H9 (cell line): ENCODE data around the gene MNX1. TPM values are rescaled to one million over a fixed set of nuclear protein-coding genes. Genes with fewer than 3 reads are reported as not detected.

ENCODE experiments used
- DNase-seq: peaks from one replicate; pipeline ENCODE4 v3.0.0-alpha.2; 2017
- H2AFZ ChIP-seq: one replicate; pipeline ENCODE4 v1.6.1; 2013; ENCODE audit warnings: mild to moderate bottlenecking, low read length, control low read depth, moderate library complexity
- H2AK5ac ChIP-seq: 2 replicates; pipeline ENCODE4 v1.6.1; 2013; ENCODE audit warnings: low read length, control low read depth, mixed read lengths; ENCODE audit not compliant: insufficient read length
- H2BK120ac ChIP-seq: one replicate; pipeline ENCODE4 v1.6.1; 2013; ENCODE audit warnings: low read depth, mild to moderate bottlenecking, low read length, control low read depth, inconsistent platforms; ENCODE audit not compliant: poor library complexity, severe bottlenecking
- H2BK12ac ChIP-seq: 2 replicates; pipeline ENCODE4 v1.6.1; 2013; ENCODE audit warnings: low read length, control low read depth, mixed read lengths, low read depth; ENCODE audit not compliant: insufficient read length
- H2BK15ac ChIP-seq: 2 replicates; pipeline ENCODE4 v1.6.1; 2013; ENCODE audit warnings: low read depth, low read length, control low read depth
- H2BK20ac ChIP-seq: one replicate; pipeline ENCODE4 v1.6.1; 2013; ENCODE audit warnings: low read depth, mild to moderate bottlenecking, low read length, control low read depth, inconsistent platforms; ENCODE audit not compliant: poor library complexity, severe bottlenecking
- H2BK5ac ChIP-seq: 2 replicates; pipeline ENCODE4 v1.6.1; 2013; ENCODE audit warnings: low read length, control low read depth, mixed read lengths; ENCODE audit not compliant: insufficient read length
- H3K14ac ChIP-seq: 2 replicates; pipeline ENCODE4 v1.6.1; 2013; ENCODE audit warnings: low read length, control low read depth; ENCODE audit not compliant: insufficient read depth
- H3K18ac ChIP-seq: 2 replicates; pipeline ENCODE4 v1.6.1; 2013; ENCODE audit warnings: low read depth, mild to moderate bottlenecking, mixed read lengths, low read length, control low read depth; ENCODE audit not compliant: insufficient read length
- H3K23ac ChIP-seq: 2 replicates; pipeline ENCODE4 v1.6.1; 2013; ENCODE audit warnings: low read length, control low read depth, mixed read lengths, low read depth; ENCODE audit not compliant: insufficient read length
- H3K23me2 ChIP-seq: 2 replicates; pipeline ENCODE4 v1.6.1; 2013; ENCODE audit warnings: low read depth, mild to moderate bottlenecking, mixed read lengths, low read length, control low read depth; ENCODE audit not compliant: insufficient read length, poor library complexity, severe bottlenecking
- H3K27ac ChIP-seq: 2 replicates; pipeline ENCODE4 v1.5.1; 2013; ENCODE audit warnings: low read length, control low read depth, mixed read lengths, low read depth; ENCODE audit not compliant: insufficient read length
- H3K27me3 ChIP-seq: 2 replicates; pipeline ENCODE4 v1.6.1; 2013; ENCODE audit warnings: low read length, control low read depth, inconsistent platforms; ENCODE audit not compliant: insufficient read depth
- H3K4ac ChIP-seq: 2 replicates; pipeline ENCODE4 v1.6.1; 2013; ENCODE audit warnings: low read depth, mild to moderate bottlenecking, control low read depth, inconsistent platforms, low read length, moderate library complexity
- H3K4me1 ChIP-seq: 2 replicates; pipeline ENCODE4 v1.6.1; 2013; ENCODE audit warnings: low read length, control low read depth, inconsistent platforms; ENCODE audit not compliant: insufficient read depth
- H3K4me2 ChIP-seq: 2 replicates; pipeline ENCODE4 v1.6.1; 2013; ENCODE audit warnings: low read length, control low read depth, mixed read lengths; ENCODE audit not compliant: insufficient read length, insufficient read depth
- H3K56ac ChIP-seq: 2 replicates; pipeline ENCODE4 v1.6.1; 2013; ENCODE audit warnings: low read depth, mild to moderate bottlenecking, mixed read lengths, low read length, control low read depth; ENCODE audit not compliant: insufficient read length
- H3K79me1 ChIP-seq: 2 replicates; pipeline ENCODE4 v1.6.1; 2013; ENCODE audit warnings: low read depth, mild to moderate bottlenecking, moderate library complexity, low read length, control low read depth, inconsistent platforms; ENCODE audit not compliant: insufficient read depth, poor library complexity, severe bottlenecking
- H3K79me2 ChIP-seq: 2 replicates; pipeline ENCODE4 v1.6.1; 2013; ENCODE audit warnings: low read length, control low read depth, inconsistent platforms; ENCODE audit not compliant: insufficient read depth
- H3K9ac ChIP-seq: 2 replicates; pipeline ENCODE4 v1.6.1; 2013; ENCODE audit warnings: low read length, control low read depth, mixed read lengths; ENCODE audit not compliant: insufficient read length; ENCODE audit errors: extremely low read depth
- H3K9me3 ChIP-seq: one replicate; pipeline ENCODE4 v1.6.1; 2013; ENCODE audit warnings: low read depth, low read length, inconsistent platforms; ENCODE audit not compliant: control insufficient read depth
- H3T11ph ChIP-seq: one replicate; pipeline ENCODE4 v1.6.1; 2013; ENCODE audit warnings: mild to moderate bottlenecking, low read length, control low read depth, inconsistent platforms
- H4K20me1 ChIP-seq: one replicate; pipeline ENCODE4 v1.6.1; 2013; ENCODE audit not compliant: control insufficient read depth, insufficient read length, insufficient read depth
- H4K5ac ChIP-seq: 2 replicates; pipeline ENCODE4 v1.6.1; 2013; ENCODE audit warnings: low read depth, mild to moderate bottlenecking, mixed read lengths, low read length, control low read depth; ENCODE audit not compliant: insufficient read length
- H4K8ac ChIP-seq: replicated peaks from 2 replicates; pipeline ENCODE4 v1.6.1; 2013; ENCODE audit warnings: low read length, control low read depth, mixed read lengths, low read depth; ENCODE audit not compliant: insufficient read length
- H4K91ac ChIP-seq: 2 replicates; pipeline ENCODE4 v1.6.1; 2013; ENCODE audit warnings: low read depth, mild to moderate bottlenecking, moderate library complexity, mixed read lengths, low read length, control low read depth; ENCODE audit not compliant: insufficient read length
- H3K27ac Mint-ChIP-seq, 3 experiments: 2 replicates in 2 of 3; 3 replicates in 1 of 3; pipeline ENCODE4 v1.8.0; 2020 to 2021; ENCODE audit warnings: mixed read lengths in 3 of 3, mild to moderate bottlenecking in 1 of 3, moderate library complexity in 1 of 3
- H3K27me3 Mint-ChIP-seq: 2 replicates; pipeline ENCODE4 v1.8.0; 2021; ENCODE audit warnings: low read depth, mild to moderate bottlenecking, moderate library complexity, mixed read lengths
- H3K36me3 Mint-ChIP-seq, 3 experiments: 2 replicates in 2 of 3; 3 replicates in 1 of 3; pipeline ENCODE4 v1.8.0; 2020 to 2021; ENCODE audit warnings: low read depth in 3 of 3, mixed read lengths in 3 of 3; ENCODE audit not compliant: insufficient read depth in 1 of 3
- H3K4me1 Mint-ChIP-seq, 2 experiments: 2 replicates each; pipeline ENCODE4 v1.8.0; 2020; ENCODE audit warnings: mixed read lengths in 2 of 2
- H3K4me3 Mint-ChIP-seq, 2 experiments: 2 replicates in 1 of 2; 3 replicates in 1 of 2; pipeline ENCODE4 v1.8.0; 2020 to 2021; ENCODE audit warnings: mild to moderate bottlenecking in 2 of 2, mixed read lengths in 2 of 2, moderate library complexity in 1 of 2
- H3K9me3 Mint-ChIP-seq, 2 experiments: 2 replicates in 1 of 2; 3 replicates in 1 of 2; pipeline ENCODE4 v1.8.0; 2020; ENCODE audit warnings: mild to moderate bottlenecking in 2 of 2, mixed read lengths in 2 of 2, moderate library complexity in 1 of 2
- WGBS: extraction: QIAGEN DNeasy Blood & Tissue Kit; methylation state at CpG from one replicate; pipeline ENCODE4 v1.1.7; 2013; ENCODE audit warnings: missing lambda C conversion rate, low lambda C conversion rate, mixed read lengths; ENCODE audit not compliant: insufficient read length; ENCODE audit errors: extremely low coverage; 5-methylcytosine and 5-hydroxymethylcytosine counted together
- total RNA-seq: library from RNA; stranded (reverse); gene quantifications from 2 replicates; pipeline ENCODE4 v1.2.1, GENCODE V29; 2021
- TF ChIP-seq, protein P1 (sequence below): fragments of 200-600 bp; sonication (generic); conservative IDR thresholded peaks from 3 replicates; pipeline ENCODE4 v1.8.0; 2021; ENCODE audit warnings: antibody characterized with exemption, mild to moderate bottlenecking

Gene MNX1
- total RNA-seq, 1 experiment from 2014 or later: not detected

DNA sequence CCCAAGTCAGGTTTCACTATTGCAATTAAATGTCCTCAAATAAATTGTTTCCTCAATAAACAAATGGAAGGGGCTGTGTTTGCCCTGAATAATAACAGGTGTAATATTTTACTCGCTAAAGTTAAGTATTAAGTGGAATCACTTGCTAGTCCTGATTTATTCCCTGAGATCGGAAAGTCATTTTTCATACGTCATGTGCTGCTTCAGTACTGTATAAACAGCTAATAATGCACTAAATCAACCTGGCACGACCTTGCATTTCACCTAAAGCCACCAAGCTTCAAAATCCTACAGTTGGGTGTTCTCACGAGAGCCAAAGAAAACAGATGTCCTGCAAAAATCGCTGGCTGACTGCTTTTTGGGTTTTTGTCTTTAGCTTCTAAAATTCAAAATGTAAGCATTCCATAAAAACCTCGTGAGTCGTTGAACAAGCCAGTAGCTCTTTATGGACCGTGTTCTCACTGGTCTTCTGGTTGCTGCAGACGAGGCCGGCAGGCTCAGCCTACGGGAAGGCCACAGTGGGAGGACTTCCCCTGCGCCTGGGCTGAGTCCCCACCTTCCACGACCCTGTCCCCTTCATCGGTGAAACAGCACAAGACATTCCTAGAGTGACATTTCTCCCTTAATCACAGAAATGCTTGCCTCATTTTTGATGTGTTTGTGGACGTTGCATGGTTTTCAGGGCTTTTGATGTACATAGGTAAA is 17.9 kb upstream of the MNX1 start:
- H3T11ph ChIP-seq: no peak overlapping the region
- no CpG with 5 or more reads among the region's 16 CpGs for WGBS
- H3K27ac Mint-ChIP-seq: no peak overlapping the region

More for the DNA sequence above, 17.9 kb upstream of the MNX1 start:
- H3K4ac ChIP-seq: no peak overlapping the region
- H3K27ac ChIP-seq: no peak overlapping the region
- no peak overlapping the region for H2BK12ac ChIP-seq
- TF ChIP-seq, protein P1, sequence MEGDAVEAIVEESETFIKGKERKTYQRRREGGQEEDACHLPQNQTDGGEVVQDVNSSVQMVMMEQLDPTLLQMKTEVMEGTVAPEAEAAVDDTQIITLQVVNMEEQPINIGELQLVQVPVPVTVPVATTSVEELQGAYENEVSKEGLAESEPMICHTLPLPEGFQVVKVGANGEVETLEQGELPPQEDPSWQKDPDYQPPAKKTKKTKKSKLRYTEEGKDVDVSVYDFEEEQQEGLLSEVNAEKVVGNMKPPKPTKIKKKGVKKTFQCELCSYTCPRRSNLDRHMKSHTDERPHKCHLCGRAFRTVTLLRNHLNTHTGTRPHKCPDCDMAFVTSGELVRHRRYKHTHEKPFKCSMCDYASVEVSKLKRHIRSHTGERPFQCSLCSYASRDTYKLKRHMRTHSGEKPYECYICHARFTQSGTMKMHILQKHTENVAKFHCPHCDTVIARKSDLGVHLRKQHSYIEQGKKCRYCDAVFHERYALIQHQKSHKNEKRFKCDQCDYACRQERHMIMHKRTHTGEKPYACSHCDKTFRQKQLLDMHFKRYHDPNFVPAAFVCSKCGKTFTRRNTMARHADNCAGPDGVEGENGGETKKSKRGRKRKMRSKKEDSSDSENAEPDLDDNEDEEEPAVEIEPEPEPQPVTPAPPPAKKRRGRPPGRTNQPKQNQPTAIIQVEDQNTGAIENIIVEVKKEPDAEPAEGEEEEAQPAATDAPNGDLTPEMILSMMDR: no peak
- no peak overlapping the region for H4K8ac ChIP-seq
- H4K20me1 ChIP-seq: no peaks in the 10 kb centered on the region
- H3K9ac ChIP-seq: no peak overlapping the region
- no peak overlapping the region for H2BK120ac ChIP-seq
- Mint-ChIP-seq H3K4me1 (no peaks in the 10 kb centered on the region), H3K27me3 (peaks cover 94% of the 10 kb centered on the region), H3K36me3 (no peaks in the 10 kb centered on the region), H3K4me3 (no peak overlapping the region), H3K9me3 (peaks cover 0 to 8% of the 10 kb centered on the region in 2 experiments; a peak in 2 of 5 replicates)
- H2AK5ac ChIP-seq: no peak overlapping the region
- H2BK15ac ChIP-seq: no peak overlapping the region
- H3K18ac ChIP-seq: no peak overlapping the region
- H3K9me3 ChIP-seq: no peaks in the 10 kb centered on the region
- H4K5ac ChIP-seq: no peak overlapping the region
- no peaks in the 10 kb centered on the region for H3K79me1 ChIP-seq
- H3K56ac ChIP-seq: no peak overlapping the region
- no peaks in the 10 kb centered on the region for H3K4me1 ChIP-seq
- no peak overlapping the region for H4K91ac ChIP-seq
- H3K27me3 ChIP-seq: peaks cover 25% of the 10 kb centered on the region
- no peak overlapping the region for H3K4me2 ChIP-seq
- no peak for DNase-seq
- H3K79me2 ChIP-seq: no peaks in the 10 kb centered on the region
- no peak overlapping the region for H3K14ac ChIP-seq
- no peak overlapping the region for H2BK5ac ChIP-seq
- no peak overlapping the region for H2AFZ ChIP-seq
- H3K23ac ChIP-seq: no peak overlapping the region
- no peaks in the 10 kb centered on the region for H3K23me2 ChIP-seq
- H2BK20ac ChIP-seq: no peak overlapping the region
